GM19397 (cell line): Measurements from ENCODE around the gene GTF2H4.
"Not testable (repeated sequence)": the region's sequence is repeated elsewhere in the genome, so short reads cannot be mapped to it uniquely, and the experiment has no call there.

Source experiments
- ATAC-seq: cut with Tn5 transposase; IDR thresholded peaks from one replicate; pipeline ENCODE4 v1.9.1; 2021; ENCODE audit warnings: mild to moderate bottlenecking, moderate library complexity; ENCODE audit not compliant: unreplicated experiment

GTF2H4 gene

GRCh38 chr6:30917487-30917886 is 9.5 kb downstream of the GTF2H4 start:
- no peak for ATAC-seq

GRCh38 chr6:30918670-30919069 is 10.7 kb downstream of the GTF2H4 start:
- ATAC-seq = no peak

GRCh38 chr6:30922447-30922852 is 14.4 kb downstream of the GTF2H4 start:
- ATAC-seq = no peak

- not testable (repeated sequence) for ATAC-seq
Measured at GRCh38 chr6:30924040-30924627, 16.1 kb downstream of the GTF2H4 start.

- ATAC-seq = no peak
Measured at GRCh38 chr6:30926644-30927043, 18.6 kb downstream of the GTF2H4 start.

GRCh38 chr6:30927080-30927479 is 19.1 kb downstream of the GTF2H4 start:
- ATAC-seq = not testable (repeated sequence)

- no peak for ATAC-seq
Measured at GRCh38 chr6:30928677-30929076, 20.7 kb downstream of the GTF2H4 start.

GRCh38 chr6:30930506-30930905 is 22.5 kb downstream of the GTF2H4 start:
- no peak for ATAC-seq

- no peak for ATAC-seq
Measured at GRCh38 chr6:30931272-30931671, 23.3 kb downstream of the GTF2H4 start.

- ATAC-seq = no peak
Measured at GRCh38 chr6:30931969-30932645, 24.1 kb downstream of the GTF2H4 start, which contains the start of gene SFTA2. Gene SFTA2 (minus strand): TSS chr6:30932170. CDS start chr6:30932096, 74 bp downstream.

- ATAC-seq = no peak
Measured at GRCh38 chr6:30932665-30933365, 24.8 kb downstream of the GTF2H4 start.

- ATAC-seq = no peak
Measured at GRCh38 chr6:30935018-30935417, 27.0 kb downstream of the GTF2H4 start.

GRCh38 chr6:30937265-30937664 is 29.3 kb downstream of the GTF2H4 start:
- ATAC-seq = no peak

- ATAC-seq = no peak
Measured at GRCh38 chr6:30938730-30939129, 30.7 kb downstream of the GTF2H4 start.

GRCh38 chr6:30939473-30939872 is 31.5 kb downstream of the GTF2H4 start:
- ATAC-seq = no peak

- no peak for ATAC-seq
Measured at GRCh38 chr6:30940361-30940986, 32.5 kb downstream of the GTF2H4 start, which contains the start of gene MUCL3. Gene MUCL3 (plus strand): TSS chr6:30940973. CDS start chr6:30941000, 27 bp downstream.

- no peak for ATAC-seq
Measured at GRCh38 chr6:30942338-30943060, 34.5 kb downstream of the GTF2H4 start.

- no peak for ATAC-seq
Measured at GRCh38 chr6:30944051-30944450, 36.0 kb downstream of the GTF2H4 start.

GRCh38 chr6:30945281-30945680 is 37.3 kb downstream of the GTF2H4 start:
- ATAC-seq = no peak

GRCh38 chr6:30947231-30947630 is 39.2 kb downstream of the GTF2H4 start:
- no peak for ATAC-seq

GRCh38 chr6:30948811-30949210 is 40.8 kb downstream of the GTF2H4 start:
- ATAC-seq = no peak
